HepG2 (cell line): ENCODE measurements around the gene IGFBP7. TPM values are rescaled to one million over a fixed set of nuclear protein-coding genes. Genes with fewer than 3 reads are reported as not detected.

ENCODE experiments used
- ATAC-seq: fragments of 200-7000 bp; cut with Tn5 transposase; 3 replicates; pipeline ENCODE4 v1.9.1; 2020; ENCODE audit warnings: mild to moderate bottlenecking, moderate library complexity
- BruUV-seq: library from RNA; stranded (reverse); fragments of 400-500 nt; replicated peaks from 2 replicates; lab custom pipeline; 2021; lab: Mats Ljungman, UMichigan
- CTCF ChIA-PET: fragments of 300-600 bp; formaldehyde crosslinking; extraction: SDS; loops from one replicate; lab custom pipeline; 2021; ENCODE audit warnings: low total read pairs, inconsistent platforms, low intra/inter-chr PET ratio; lab: Yijun Ruan, JAX
- POLR2A ChIA-PET: fragments of 350-600 bp; sonication (Branson Sonifier 250); formaldehyde crosslinking; loops from one replicate; lab custom pipeline; 2020; ENCODE audit warnings: antibody characterized with exemption, inconsistent platforms; lab: Yijun Ruan, JAX
- DNase-seq: peaks from one replicate; pipeline ENCODE4 v3.0.0-alpha.2; 2015; ENCODE audit warnings: low spot score
- FAIRE-seq: peaks from 3 replicates; lab custom pipeline; 2011; peaks lifted over from hg19 to GRCh38; lab: Jason Lieb, UNC
- H2AFZ ChIP-seq: one replicate; pipeline ENCODE4 v1.6.1; 2011; ENCODE audit warnings: low read length, inconsistent platforms
- H3K27ac ChIP-seq: fragments of 300-600 bp; 3 replicates; pipeline ENCODE4 v1.8.0; 2011; ENCODE audit warnings: mixed run types, mild to moderate bottlenecking, mixed read lengths, low read length, inconsistent platforms; ENCODE audit not compliant: insufficient read depth; ENCODE audit errors: extremely low read length
- H3K27me3 ChIP-seq, 2 experiments: fragments of 200-600 bp in 1 of 2; 2 replicates in 1 of 2; 3 replicates in 1 of 2; pipeline versions ENCODE4 v1.6.0 to v1.8.0; 2011; ENCODE audit warnings: low read length in 2 of 2, mild to moderate bottlenecking in 2 of 2, moderate library complexity in 2 of 2, inconsistent platforms in 1 of 2; ENCODE audit not compliant: insufficient read depth in 2 of 2, control insufficient read depth in 1 of 2
- H3K36me3 ChIP-seq, 2 experiments: fragments of 200-600 bp in 1 of 2; replicated peaks in 1 of 2; 2 replicates in 1 of 2; 3 replicates in 1 of 2; pipeline versions ENCODE4 v1.5.1 to v1.8.0; 2011; ENCODE audit warnings: low read length in 2 of 2, inconsistent platforms in 1 of 2; ENCODE audit not compliant: insufficient read depth in 2 of 2, control insufficient read depth in 1 of 2
- H3K4me1 ChIP-seq: 2 replicates; pipeline ENCODE4 v1.5.1; 2012; ENCODE audit warnings: low read length, inconsistent platforms; ENCODE audit not compliant: insufficient read depth
- H3K4me2 ChIP-seq: 2 replicates; pipeline ENCODE4 v1.6.0; 2011; ENCODE audit warnings: low read depth, low read length, inconsistent platforms
- H3K4me3 ChIP-seq, 3 experiments: fragments of 200-600 bp in 1 of 3; sonication (generic), shearing (Covaris generic) in 1 of 3; replicated peaks in 1 of 3; 2 replicates each; pipeline ENCODE4 v1.5.1; 2011 to 2016; ENCODE audit warnings: low read length in 3 of 3, inconsistent platforms in 2 of 3, low read depth in 2 of 3, mild to moderate bottlenecking in 2 of 3, control low read depth in 1 of 3, mixed read lengths in 1 of 3; ENCODE audit not compliant: insufficient read depth in 1 of 3
- H3K79me2 ChIP-seq: one replicate; pipeline ENCODE4 v1.6.1; 2011; ENCODE audit warnings: low read length, inconsistent platforms; ENCODE audit not compliant: insufficient read depth
- H3K9ac ChIP-seq: 2 replicates; pipeline ENCODE4 v1.6.0; 2011; ENCODE audit warnings: mild to moderate bottlenecking, low read depth, low read length, inconsistent platforms; ENCODE audit not compliant: insufficient read depth
- H3K9me3 ChIP-seq: 2 replicates; pipeline ENCODE4 v1.5.1; 2012; ENCODE audit warnings: mild to moderate bottlenecking, low read length
- H4K20me1 ChIP-seq: 2 replicates; pipeline ENCODE4 v1.6.0; 2011; ENCODE audit warnings: inconsistent platforms, mild to moderate bottlenecking, low read length, moderate library complexity; ENCODE audit not compliant: insufficient read depth
- CEBPG ChIP-seq: IDR thresholded peaks from 2 replicates; pipeline ENCODE4 v1.6.1; 2016
- GRHL1 ChIP-seq: sonication (generic); formaldehyde crosslinking; conservative IDR thresholded peaks from 2 replicates; pipeline ENCODE4 v1.8.0; 2022; ENCODE audit warnings: missing genetic modification reagents
- HNRNPH1 ChIP-seq: fragments of 200-400 bp; formaldehyde crosslinking; optimal IDR thresholded peaks from 2 replicates; pipeline ENCODE3; 2017; ENCODE audit warnings: mild to moderate bottlenecking, low read depth, low read length
- HNRNPLL ChIP-seq: fragments of 200-400 bp; formaldehyde crosslinking; IDR thresholded peaks from 2 replicates; pipeline ENCODE4 v1.6.1; 2017; ENCODE audit warnings: mild to moderate bottlenecking, low read depth, low read length; ENCODE audit not compliant: poor library complexity, severe bottlenecking
- PCBP1 ChIP-seq: fragments of 200-400 bp; formaldehyde crosslinking; IDR thresholded peaks from 2 replicates; pipeline ENCODE4 v1.6.1; 2017; ENCODE audit warnings: mild to moderate bottlenecking, low read depth, low read length, borderline replicate concordance
- PHF21A ChIP-seq: sonication (generic); formaldehyde crosslinking; IDR thresholded peaks from 2 replicates; pipeline ENCODE4 v1.5.0; 2020; ENCODE audit warnings: mild to moderate bottlenecking, missing genetic modification reagents
- SIX1 ChIP-seq: sonication (generic); formaldehyde crosslinking; IDR thresholded peaks from 2 replicates; pipeline ENCODE4 v1.4.0; 2020; ENCODE audit warnings: missing genetic modification reagents, borderline replicate concordance
- SNRNP70 ChIP-seq: fragments of 200-400 bp; formaldehyde crosslinking; IDR thresholded peaks from 2 replicates; pipeline ENCODE4 v1.6.1; 2017; ENCODE audit warnings: mild to moderate bottlenecking, low read depth, low read length, moderate library complexity
- SOX6 ChIP-seq, 2 experiments: fragments of 450-650 bp in 1 of 2; sonication (generic) in 1 of 2; formaldehyde crosslinking in 1 of 2; IDR thresholded peaks; 2 replicates each; pipeline versions ENCODE4 v1.4.0 to v1.6.1; 2017 to 2020; ENCODE audit warnings: antibody characterized with exemption in 1 of 2, mild to moderate bottlenecking in 1 of 2, missing genetic modification reagents in 1 of 2
- SRSF4 ChIP-seq: fragments of 200-400 bp; formaldehyde crosslinking; IDR thresholded peaks from one replicate; pipeline ENCODE4 v1.6.1; 2018; ENCODE audit warnings: mild to moderate bottlenecking, low read depth, low read length, moderate library complexity; ENCODE audit not compliant: poor library complexity, severe bottlenecking
- TGIF2 ChIP-seq: IDR thresholded peaks from 2 replicates; pipeline ENCODE4 v1.6.1; 2016; ENCODE audit warnings: control low read depth, missing compliant biosample characterization
- ZBTB14 ChIP-seq: sonication (generic); formaldehyde crosslinking; IDR thresholded peaks from 2 replicates; pipeline ENCODE4 v1.4.0; 2020; ENCODE audit warnings: missing genetic modification reagents
- ZMYM4 ChIP-seq: sonication (generic); formaldehyde crosslinking; IDR thresholded peaks from 2 replicates; pipeline ENCODE4 v1.8.1; 2023; ENCODE audit warnings: mild to moderate bottlenecking, missing genetic modification reagents
- ZNF12 ChIP-seq: sonication (generic); formaldehyde crosslinking; IDR thresholded peaks from 2 replicates; pipeline ENCODE4 v1.5.0; 2020; ENCODE audit warnings: missing genetic modification reagents
- ZNF143 ChIP-seq: sonication (generic); formaldehyde crosslinking; IDR thresholded peaks from 2 replicates; pipeline ENCODE4 v1.4.0; 2020; ENCODE audit warnings: missing genetic modification reagents
- ZNF317 ChIP-seq: sonication (generic); formaldehyde crosslinking; IDR thresholded peaks from 2 replicates; pipeline ENCODE4 v1.5.0; 2020; ENCODE audit warnings: mild to moderate bottlenecking, missing genetic modification reagents
- ZNF644 ChIP-seq: IDR thresholded peaks from 2 replicates; pipeline ENCODE4 v1.6.1; 2016; ENCODE audit warnings: low read depth
- ZNF674 ChIP-seq: sonication (generic); formaldehyde crosslinking; IDR thresholded peaks from 2 replicates; pipeline ENCODE4 v1.5.0; 2020; ENCODE audit warnings: low read depth, mild to moderate bottlenecking, missing genetic modification reagents
- ZNF713 ChIP-seq: sonication (generic); formaldehyde crosslinking; IDR thresholded peaks from 2 replicates; pipeline ENCODE4 v1.4.0; 2020; ENCODE audit warnings: mild to moderate bottlenecking, missing genetic modification reagents
- WGBS: methylation state at CpG from one replicate; pipeline ENCODE4 v1.1.6; 2017; ENCODE audit warnings: low lambda C conversion rate; 5-methylcytosine and 5-hydroxymethylcytosine counted together
- in situ Hi-C: cut with HindIII; loops from 2 replicates; pipeline ENCODE4 v1.10.0; 2017; ENCODE audit warnings: low pct_unique_long_range_greater_than_20kb; ENCODE audit not compliant: extremely low pct_ligation_motif_present
- intact Hi-C: fragments of 100-400 bp; cut with micrococcal nuclease; formaldehyde crosslinking; loops from one replicate; pipeline ENCODE4 v1.10.0; 2022; ENCODE audit not compliant: unreplicated experiment
- polyA plus RNA-seq, 8 experiments: library from polyadenylated mRNA; depleted of rRNA in 3 of 8; stranded (reverse) in 7 of 8; unstranded in 1 of 8; fragments of >200 nt; fragmentation: Illumina TruSeq in 4 of 8; extraction: Trizol in 4 of 8; gene quantifications; 2 replicates each; pipeline versions ENCODE4 v1.2.1 to v1.2.3, GENCODE V29; 2011 to 2016; ENCODE audit warnings: low read depth in 4 of 8, missing spikeins in 1 of 8, mixed read lengths in 1 of 8; ENCODE audit not compliant: insufficient read depth in 1 of 8
- total RNA-seq, 5 experiments: library from RNA; depleted of rRNA; stranded (reverse); fragments of >200 nt; fragmentation: Illumina TruSeq; extraction: Trizol; gene quantifications; 2 replicates each; pipeline ENCODE4 v1.2.3, GENCODE V29; 2016; ENCODE audit warnings: low read depth in 1 of 5

IGFBP7 gene
- total and polyA plus RNA-seq, 2 of the 13 experiments (the other 11 are each of a cell fraction or from before 2014, with no cell fraction given): 1.1 to 1.3 TPM

- ATAC-seq: no peak
- DNase-seq: no peak
- Histone ChIP-seq H3K27me3 (peaks cover 0 to 25% of the 10 kb centered on the region in 2 experiments; a peak in 1 of 5 replicates), H3K36me3 (no peaks in the 10 kb centered on the region), H3K4me2 (0 out of 2 replicates have a peak overlapping the region, but pooled peaks have one; percentile 59), H4K20me1 (no peaks in the 10 kb centered on the region), H3K4me3 (peak overlapping the region in 1 of 3 experiments; percentile 53; a peak in 2 of 6 replicates), H3K9me3 (no peaks in the 10 kb centered on the region), H3K79me2 (no peaks in the 10 kb centered on the region), H3K27ac (no peak overlapping the region), H2AFZ (no peak overlapping the region), H3K9ac (no peak overlapping the region), H3K4me1 (no peaks in the 10 kb centered on the region)
- in situ Hi-C loops (no loop called here), intact Hi-C loops (no loop called here)
- no peak for TF ChIP-seq SIX1
- TF ChIP-seq HNRNPH1: no peak
- TF ChIP-seq PHF21A: no peak
- TF ChIP-seq SNRNP70: no peak
- no peak for TF ChIP-seq ZNF317 (CRISPR knock-in tag)
- no peak for TF ChIP-seq HNRNPLL
- no peak for TF ChIP-seq ZBTB14 (CRISPR knock-in tag)
- TF ChIP-seq GRHL1: no peak
- no peak for TF ChIP-seq PCBP1
- TF ChIP-seq CEBPG (CRISPR knock-in tag): no peak
- TF ChIP-seq ZNF674 (CRISPR knock-in tag): no peak
- no peak for TF ChIP-seq ZNF12 (CRISPR knock-in tag)
- no peak for TF ChIP-seq TGIF2 (CRISPR knock-in tag)
- no peak for TF ChIP-seq ZMYM4
- TF ChIP-seq SRSF4: no peak
- no peak for TF ChIP-seq ZNF713
- TF ChIP-seq ZNF143 (CRISPR knock-in tag): no peak
- TF ChIP-seq SOX6 (IDR thresholded peaks at IDR 0.05): no peak
- no peak for TF ChIP-seq SOX6 (CRISPR knock-in tag; IDR thresholded peaks at IDR 0.05)
- no peak for TF ChIP-seq ZNF644
- CTCF ChIA-PET: no interaction called here
- 68% methylated on average over 27 of the region's 27 CpGs for WGBS
- POLR2A ChIA-PET: interaction anchor here (0.6 to 1.5 kb wide), 2 partner anchors 8 to 28 kb away, joined by 3 to 4 read pairs; no protein-coding TSS in a partner anchor
- BruUV-seq: no TSS peak
- no peak for FAIRE-seq
Observed at GRCh38 chr4:57109411-57109846, 756 bp downstream of the IGFBP7 start.
